ENCODE measurements around the gene SEMA5A.

- no peak for TF ChIP-seq EP300 (conservative IDR thresholded peaks at IDR 0.05; ENCODE audit: poor library complexity, severe bottlenecking)
- TF ChIP-seq, protein P1, sequence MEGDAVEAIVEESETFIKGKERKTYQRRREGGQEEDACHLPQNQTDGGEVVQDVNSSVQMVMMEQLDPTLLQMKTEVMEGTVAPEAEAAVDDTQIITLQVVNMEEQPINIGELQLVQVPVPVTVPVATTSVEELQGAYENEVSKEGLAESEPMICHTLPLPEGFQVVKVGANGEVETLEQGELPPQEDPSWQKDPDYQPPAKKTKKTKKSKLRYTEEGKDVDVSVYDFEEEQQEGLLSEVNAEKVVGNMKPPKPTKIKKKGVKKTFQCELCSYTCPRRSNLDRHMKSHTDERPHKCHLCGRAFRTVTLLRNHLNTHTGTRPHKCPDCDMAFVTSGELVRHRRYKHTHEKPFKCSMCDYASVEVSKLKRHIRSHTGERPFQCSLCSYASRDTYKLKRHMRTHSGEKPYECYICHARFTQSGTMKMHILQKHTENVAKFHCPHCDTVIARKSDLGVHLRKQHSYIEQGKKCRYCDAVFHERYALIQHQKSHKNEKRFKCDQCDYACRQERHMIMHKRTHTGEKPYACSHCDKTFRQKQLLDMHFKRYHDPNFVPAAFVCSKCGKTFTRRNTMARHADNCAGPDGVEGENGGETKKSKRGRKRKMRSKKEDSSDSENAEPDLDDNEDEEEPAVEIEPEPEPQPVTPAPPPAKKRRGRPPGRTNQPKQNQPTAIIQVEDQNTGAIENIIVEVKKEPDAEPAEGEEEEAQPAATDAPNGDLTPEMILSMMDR (IDR thresholded peaks at IDR 0.05; ENCODE audit: poor library complexity, severe bottlenecking): no peak
- no peak for TF ChIP-seq REST (IDR thresholded peaks at IDR 0.05; ENCODE audit: borderline replicate concordance)
- TF ChIP-seq SMC3 (conservative IDR thresholded peaks at IDR 0.05; ENCODE audit: poor library complexity): no peak
- no peak for TF ChIP-seq RAD21 (conservative IDR thresholded peaks at IDR 0.05)
- TF ChIP-seq TAF1 (IDR thresholded peaks at IDR 0.05; ENCODE audit: low read depth): no peak
- TF ChIP-seq POLR2AphosphoS5 (IDR thresholded peaks at IDR 0.05): no peak
- no peak for TF ChIP-seq EZH2 (IDR thresholded peaks at IDR 0.05; ENCODE audit: borderline replicate concordance, insufficient read depth, low read length, poor library complexity, severe bottlenecking)
These were observed 155.8 kb downstream of the SEMA5A start for GRCh38 chr5:9390113-9390512.
